NCI-H345 treated with DMSO at 0.1 percent for 48 hours (cell line): ENCODE data around the gene NQO1.
"Not testable (repeated sequence)": the region's sequence is repeated elsewhere in the genome, so short reads cannot be mapped to it uniquely, and the experiment has no call there.

Source experiments
- DNase-seq: peaks from one replicate; lab custom pipeline; 2025; ENCODE audit not compliant: unreplicated experiment; lab: John Stamatoyannopoulos, UW

The NQO1 gene

DNA sequence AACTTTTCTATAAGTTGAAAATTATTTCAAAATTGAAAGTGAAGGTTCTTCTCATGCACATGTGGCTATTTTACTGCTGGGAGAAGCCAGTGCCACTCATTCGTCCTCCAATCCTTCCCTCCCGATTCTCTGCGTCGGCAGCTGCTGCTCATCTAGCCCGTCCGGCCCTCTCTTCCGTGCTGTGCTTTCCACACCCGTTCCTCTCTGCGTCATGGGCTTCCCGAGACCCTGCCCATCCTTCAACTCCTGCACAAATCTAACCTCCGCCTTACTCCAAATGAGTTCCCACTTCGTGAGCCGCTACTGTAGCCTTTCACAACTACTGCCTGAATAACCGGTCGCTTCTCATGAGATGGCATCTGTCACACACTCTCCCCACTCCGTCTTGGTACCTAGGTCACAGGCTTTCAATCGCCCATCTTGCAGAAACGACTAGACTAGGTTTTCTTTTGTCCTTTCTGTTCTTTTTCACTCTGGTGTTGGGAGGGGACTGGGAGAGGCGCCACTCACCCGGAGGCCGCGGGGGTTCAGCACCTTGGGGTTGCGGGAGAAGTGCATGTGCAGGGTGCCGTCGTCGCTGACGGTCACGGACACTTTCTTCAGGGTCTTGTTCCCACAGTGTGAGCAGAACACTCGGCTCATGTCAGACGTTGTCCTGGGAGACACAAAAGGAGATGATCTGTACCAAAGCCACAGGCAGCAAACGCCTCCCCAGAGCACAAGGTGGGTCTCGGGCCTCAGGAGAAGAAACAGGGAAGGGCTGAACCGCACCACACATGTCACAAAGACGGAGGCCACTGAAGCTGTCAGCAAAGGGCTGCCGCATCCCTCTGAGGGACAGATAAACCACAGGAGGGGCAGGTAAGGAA, 18.2 kb upstream of the NQO1 start:
- DNase-seq = no peak

DNA sequence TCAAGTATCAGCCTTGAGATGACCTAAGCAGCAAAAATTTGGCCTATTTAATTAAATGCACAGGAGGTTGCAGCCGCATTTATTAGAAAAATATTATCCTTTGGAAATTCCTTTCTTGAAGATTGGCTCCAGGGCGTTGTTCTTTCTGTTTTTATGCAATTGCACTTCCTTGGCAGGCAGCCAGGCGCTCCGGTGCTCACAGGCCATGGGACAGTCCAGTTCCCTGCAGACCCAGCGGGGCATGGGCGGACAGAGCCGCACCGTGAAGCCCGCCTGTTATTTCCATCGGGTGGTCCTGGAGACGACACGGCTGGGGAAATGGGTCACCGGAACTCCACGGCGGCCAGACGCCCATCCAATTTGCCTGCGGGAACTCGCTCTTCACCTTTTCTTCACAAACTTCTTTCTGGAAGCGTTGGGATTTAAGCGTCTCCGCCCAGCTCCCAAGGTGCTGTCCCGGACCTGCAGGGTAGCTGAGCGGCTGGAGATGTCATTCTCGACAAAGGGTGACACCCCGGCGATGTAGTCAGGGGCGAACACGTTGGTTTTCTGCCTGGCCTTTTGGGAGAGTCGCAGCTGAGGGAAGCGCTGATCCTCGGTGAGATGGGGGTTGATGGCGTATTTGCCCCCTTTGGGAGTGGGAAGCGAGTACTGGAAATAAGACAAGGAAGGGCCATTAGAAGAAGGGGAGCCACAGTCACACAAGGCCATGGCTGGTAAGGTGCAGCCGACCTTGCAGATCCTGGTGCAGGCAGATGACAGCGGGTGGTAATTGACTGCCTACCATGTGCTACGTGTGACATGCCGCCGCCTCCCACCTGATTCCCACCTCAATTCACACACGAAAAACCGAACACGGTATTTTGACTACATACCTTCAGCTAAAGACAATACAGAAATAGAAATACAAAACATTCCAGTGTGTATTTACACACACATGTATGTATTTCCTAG, 15.9 kb upstream of the NQO1 start:
- DNase-seq = no peak

GRCh38 chr16:69741519-69741918, 15.2 kb upstream of the NQO1 start:
- no peak for DNase-seq

GRCh38 chr16:69732101-69732500, 5.7 kb upstream of the NQO1 start:
- no peak for DNase-seq

- not testable (repeated sequence) for DNase-seq
Observed at GRCh38 chr16:69731280-69731679, 4.9 kb upstream of the NQO1 start.

DNA sequence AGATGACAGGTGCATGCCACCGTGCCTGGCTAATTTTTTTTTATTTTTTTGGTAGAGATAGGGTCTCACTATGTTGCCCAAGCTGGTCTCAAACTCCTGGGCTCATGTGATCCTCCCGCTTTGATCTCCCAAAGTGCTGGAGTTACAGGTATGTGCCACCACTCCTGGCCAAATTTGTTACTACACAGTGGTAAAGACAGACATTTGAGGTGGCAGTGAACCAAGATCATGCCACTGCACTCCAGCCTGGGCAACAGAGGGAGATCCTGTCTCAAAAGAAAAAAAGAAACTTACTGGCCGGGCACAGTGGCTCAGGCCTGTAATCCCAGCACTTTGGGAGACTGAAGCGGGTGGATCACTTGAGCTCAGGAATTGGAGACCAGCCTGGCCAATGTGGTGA, 2.7 kb upstream of the NQO1 start:
- not testable (repeated sequence) for DNase-seq

- no peak for DNase-seq
Observed at GRCh38 chr16:69727916-69728270, 1.5 kb upstream of the NQO1 start.

DNA sequence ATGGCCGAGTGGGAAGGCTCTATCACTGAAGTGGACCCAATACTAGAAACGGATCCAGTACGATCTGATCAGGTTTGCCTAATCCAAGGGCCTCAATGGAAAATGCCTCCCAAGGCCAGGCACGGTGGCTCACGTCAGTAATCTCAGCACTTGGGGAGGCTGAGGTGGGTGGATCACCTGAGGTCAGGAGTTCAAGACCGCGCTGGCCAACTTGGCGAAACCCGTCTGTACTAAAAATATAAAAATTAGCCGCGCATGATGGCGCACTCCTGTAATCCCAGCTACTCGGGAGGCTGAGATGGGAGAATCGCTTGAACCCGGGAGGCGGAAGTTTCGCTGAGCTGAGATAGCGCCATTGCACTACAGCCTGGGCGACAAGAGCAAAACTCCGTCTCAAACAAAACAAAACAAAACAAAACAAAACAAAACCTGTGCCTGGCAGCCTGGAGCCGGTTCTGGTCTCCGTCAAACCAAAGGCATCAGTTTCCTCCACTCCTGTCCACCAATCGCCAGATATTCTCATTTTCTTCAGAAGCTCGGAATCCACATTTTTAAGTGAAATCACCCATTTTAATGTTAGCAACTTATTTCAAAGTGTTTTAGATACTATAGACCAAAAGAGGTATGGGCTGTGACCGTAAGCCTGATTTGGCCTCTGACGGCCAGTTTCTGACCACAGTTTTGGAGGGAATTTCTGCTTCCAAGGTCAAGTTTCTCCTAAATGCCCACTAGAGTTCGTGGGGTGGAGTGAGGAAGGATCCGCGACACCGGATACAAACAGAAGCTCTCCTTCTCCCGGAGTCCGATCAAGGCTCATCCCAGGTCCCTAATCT, 664 bp downstream of the NQO1 start:
- no peak for DNase-seq

DNA sequence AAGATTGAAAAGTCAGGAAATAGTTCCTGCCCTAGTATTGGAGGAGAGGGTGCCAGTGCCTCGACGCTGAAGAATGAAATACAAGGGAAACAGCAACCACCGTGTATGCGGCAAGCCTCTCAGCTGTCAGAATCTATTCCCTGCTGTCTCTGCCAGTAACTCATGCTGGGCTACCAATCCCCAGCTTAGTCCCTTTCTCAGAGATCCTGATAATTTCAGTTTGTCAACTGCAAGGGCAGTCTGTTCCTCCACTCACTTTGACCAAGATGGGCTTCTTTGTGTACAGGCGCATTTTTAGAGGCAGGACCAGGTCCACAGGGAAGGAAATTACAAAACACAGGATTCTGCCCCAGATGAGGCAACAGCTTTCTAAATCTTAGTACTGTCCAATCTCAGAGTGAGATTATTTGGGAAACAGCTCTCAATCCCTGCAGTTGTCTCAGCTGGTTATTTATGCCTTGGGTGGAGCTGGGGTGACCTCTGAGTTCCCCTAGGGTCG, 1.3 kb downstream of the NQO1 start:
- DNase-seq = no peak

- no peak for DNase-seq
Observed at GRCh38 chr16:69724414-69724873, 1.9 kb downstream of the NQO1 start.

DNA sequence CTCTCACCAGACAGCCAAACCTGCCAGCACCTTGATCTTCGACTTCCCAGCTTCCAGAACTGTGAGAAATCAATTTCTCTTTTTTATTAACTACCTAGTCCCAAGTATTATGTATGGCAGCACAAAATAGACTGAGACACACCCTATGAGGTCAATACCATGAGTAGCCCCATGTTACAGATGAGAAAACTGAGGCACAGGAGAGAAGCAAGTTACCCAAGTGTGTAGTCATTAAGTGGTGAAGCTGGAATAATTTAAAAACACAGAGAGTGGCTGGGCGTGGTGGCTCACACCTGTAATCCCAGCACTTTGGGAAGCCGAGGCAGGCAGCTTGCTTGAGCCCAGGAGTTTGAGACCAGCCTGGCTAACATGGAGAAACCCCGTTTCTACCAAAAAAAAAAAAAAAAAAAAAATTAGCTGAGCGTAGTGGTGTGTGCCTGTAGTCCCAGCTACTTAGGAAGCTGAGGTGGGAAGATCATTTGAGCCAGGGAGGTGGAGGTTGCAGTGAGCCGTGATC, 4.9 kb downstream of the NQO1 start:
- no peak for DNase-seq

GRCh38 chr16:69720822-69721430, 5.4 kb downstream of the NQO1 start:
- no peak for DNase-seq

GRCh38 chr16:69718111-69718764, 8.1 kb downstream of the NQO1 start:
- no peak for DNase-seq

DNA sequence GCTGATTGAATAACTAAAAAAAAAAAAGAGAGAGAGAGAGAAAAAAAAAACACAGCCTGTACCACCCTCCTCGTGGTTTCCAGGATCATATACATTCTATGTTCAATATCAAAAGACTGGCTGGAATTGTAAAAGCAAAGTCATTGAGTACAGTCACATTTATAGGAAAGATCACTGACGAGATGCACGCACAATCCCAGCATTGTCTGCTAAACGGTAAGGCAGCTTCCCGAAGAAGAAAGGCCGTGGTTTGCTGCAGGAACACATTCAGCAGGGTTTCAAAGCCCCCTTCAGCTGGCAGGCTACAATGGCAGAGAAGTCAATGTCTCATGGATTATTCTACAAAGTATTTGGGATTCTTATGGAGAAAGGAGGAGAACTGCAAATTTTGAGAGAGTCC, 9.3 kb downstream of the NQO1 start:
- no peak for DNase-seq

- no peak for DNase-seq
Observed at GRCh38 chr16:69712914-69713581, 13.3 kb downstream of the NQO1 start.

- DNase-seq = no peak
Observed at GRCh38 chr16:69712277-69712676, 14.1 kb downstream of the NQO1 start.

DNA sequence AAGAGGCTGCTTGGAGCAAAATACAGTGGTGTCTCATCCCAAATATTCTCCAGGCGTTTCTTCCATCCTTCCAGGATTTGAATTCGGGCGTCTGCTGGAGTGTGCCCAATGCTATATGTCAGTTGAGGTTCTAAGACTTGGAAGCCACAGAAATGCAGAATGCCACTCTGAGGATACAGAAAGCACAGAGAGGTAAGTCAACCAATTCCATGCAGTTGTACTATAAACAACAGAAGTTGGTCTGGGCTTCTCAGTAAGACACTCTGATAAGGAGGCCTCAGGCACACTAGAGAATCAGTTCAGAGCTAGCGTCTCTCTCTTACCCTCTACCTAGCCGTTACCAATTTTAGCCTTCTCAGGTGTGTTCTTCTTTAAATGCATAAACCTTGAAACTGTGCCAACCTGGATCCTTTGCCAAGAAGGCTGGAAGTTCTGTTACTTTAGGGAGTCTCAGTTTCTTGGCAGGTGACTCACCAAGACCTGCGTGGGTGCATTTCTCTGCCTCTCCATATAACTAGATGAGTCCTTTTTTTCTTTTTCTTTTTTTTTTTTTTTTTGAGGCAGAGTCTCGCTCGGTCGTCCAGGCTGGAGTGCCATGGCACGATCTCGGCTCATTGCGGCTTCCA, 15.1 kb downstream of the NQO1 start:
- DNase-seq = no peak

GRCh38 chr16:69709456-69710084, 16.8 kb downstream of the NQO1 start:
- DNase-seq = peak; percentile 35
